ENCODE measurements around the gene CNDP2. TPM values are rescaled to one million over a fixed set of nuclear protein-coding genes. Genes with fewer than 3 reads are reported as not detected.

The CNDP2 gene
- total RNA-seq, 6 experiments from 2014 or later: 178 to 367 (median 230) TPM

GRCh38 chr18:74533666-74534065, 37.5 kb downstream of the CNDP2 start:
- Histone ChIP-seq H3K36me3 (no peaks in the 10 kb centered on the region), H3K27me3 (no peaks in the 10 kb centered on the region), H3K27ac (no peak overlapping the region), H3K9me3 (no peaks in the 10 kb centered on the region), H3K4me1 (no peaks in the 10 kb centered on the region), H3K4me3 (no peak overlapping the region)
- WGBS (ENCODE audit: insufficient coverage, low coverage, low lambda C conversion rate, missing lambda C conversion rate): 83% methylated on average over 7 of the region's 12 CpGs
- TF ChIP-seq POLR2A (IDR thresholded peaks at IDR 0.05): no peak
- TF ChIP-seq, protein P1, sequence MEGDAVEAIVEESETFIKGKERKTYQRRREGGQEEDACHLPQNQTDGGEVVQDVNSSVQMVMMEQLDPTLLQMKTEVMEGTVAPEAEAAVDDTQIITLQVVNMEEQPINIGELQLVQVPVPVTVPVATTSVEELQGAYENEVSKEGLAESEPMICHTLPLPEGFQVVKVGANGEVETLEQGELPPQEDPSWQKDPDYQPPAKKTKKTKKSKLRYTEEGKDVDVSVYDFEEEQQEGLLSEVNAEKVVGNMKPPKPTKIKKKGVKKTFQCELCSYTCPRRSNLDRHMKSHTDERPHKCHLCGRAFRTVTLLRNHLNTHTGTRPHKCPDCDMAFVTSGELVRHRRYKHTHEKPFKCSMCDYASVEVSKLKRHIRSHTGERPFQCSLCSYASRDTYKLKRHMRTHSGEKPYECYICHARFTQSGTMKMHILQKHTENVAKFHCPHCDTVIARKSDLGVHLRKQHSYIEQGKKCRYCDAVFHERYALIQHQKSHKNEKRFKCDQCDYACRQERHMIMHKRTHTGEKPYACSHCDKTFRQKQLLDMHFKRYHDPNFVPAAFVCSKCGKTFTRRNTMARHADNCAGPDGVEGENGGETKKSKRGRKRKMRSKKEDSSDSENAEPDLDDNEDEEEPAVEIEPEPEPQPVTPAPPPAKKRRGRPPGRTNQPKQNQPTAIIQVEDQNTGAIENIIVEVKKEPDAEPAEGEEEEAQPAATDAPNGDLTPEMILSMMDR (IDR thresholded peaks at IDR 0.05): no peak
- DNase-seq (peak in 1 of 3 donors; percentile 31), ATAC-seq (no peak)
- intact Hi-C loops (cut with DNase I): no loop called here

DNA sequence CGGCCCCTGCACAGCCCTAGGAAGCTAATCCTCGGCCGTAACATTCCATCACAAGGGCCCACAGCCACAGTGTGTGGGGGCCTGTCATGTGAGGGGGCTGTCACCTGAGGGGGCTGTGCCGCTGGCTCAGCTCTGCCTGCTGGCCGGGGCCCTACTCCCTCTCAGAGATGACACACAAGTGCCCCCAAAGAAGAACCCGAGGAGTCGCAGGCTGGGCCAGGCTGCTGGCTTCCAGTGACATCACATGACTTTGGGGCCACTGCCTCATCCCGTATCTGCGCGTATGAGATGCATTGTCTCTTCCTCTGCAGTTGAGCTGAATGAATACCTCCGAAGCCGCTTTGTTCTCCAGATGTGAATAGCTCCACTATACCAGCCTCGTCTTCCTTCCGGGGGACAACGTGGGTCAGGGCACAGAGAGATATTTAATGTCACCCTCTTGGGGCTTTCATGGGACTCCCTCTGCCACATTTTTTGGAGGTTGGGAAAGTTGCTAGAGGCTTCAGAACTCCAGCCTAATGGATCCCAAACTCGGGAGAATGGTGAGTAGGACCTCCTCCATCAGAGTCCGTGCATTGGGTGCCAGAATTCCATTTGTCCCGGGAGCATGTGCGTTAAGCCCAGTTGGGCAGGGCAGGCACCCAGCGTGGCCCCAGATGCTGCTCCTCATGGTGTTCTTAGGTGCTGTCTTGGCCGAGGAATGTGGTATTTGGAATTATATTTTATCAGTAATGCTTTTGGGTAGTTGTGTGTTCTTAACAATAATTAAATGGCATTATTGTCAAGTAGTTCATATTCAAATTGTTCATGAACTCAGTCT, 38.2 kb downstream of the CNDP2 start, which contains the start of gene CNDP1:
Gene CNDP1, plus strand, starts transcription at position 351 of the 820 bp plus-strand sequence. Its CDS starts 168 bp downstream, at position 519.
- Histone ChIP-seq H3K4me1 (peaks cover 0 to 6% (median 2%) of the 10 kb centered on the region in 4 donors), H3K27me3 (no peaks in the 10 kb centered on the region), H3K4me3 (no peak within 1 kb of the TSS), H3K9me3 (no peaks in the 10 kb centered on the region), H3K36me3 (no peaks in the 10 kb centered on the region), H3K27ac (no peak within 1 kb of the TSS)
- 75% methylated on average over 6 of the region's 21 CpGs for WGBS (ENCODE audit: insufficient coverage, low coverage, low lambda C conversion rate, missing lambda C conversion rate)
- intact Hi-C loops (cut with DNase I): no loop called here
- no peak for ATAC-seq
- peak in 1 of 3 donors; percentile 41 for DNase-seq
- TF ChIP-seq POLR2A (IDR thresholded peaks at IDR 0.05): no peak
- TF ChIP-seq, protein P1 (IDR thresholded peaks at IDR 0.05): no peak

DNA sequence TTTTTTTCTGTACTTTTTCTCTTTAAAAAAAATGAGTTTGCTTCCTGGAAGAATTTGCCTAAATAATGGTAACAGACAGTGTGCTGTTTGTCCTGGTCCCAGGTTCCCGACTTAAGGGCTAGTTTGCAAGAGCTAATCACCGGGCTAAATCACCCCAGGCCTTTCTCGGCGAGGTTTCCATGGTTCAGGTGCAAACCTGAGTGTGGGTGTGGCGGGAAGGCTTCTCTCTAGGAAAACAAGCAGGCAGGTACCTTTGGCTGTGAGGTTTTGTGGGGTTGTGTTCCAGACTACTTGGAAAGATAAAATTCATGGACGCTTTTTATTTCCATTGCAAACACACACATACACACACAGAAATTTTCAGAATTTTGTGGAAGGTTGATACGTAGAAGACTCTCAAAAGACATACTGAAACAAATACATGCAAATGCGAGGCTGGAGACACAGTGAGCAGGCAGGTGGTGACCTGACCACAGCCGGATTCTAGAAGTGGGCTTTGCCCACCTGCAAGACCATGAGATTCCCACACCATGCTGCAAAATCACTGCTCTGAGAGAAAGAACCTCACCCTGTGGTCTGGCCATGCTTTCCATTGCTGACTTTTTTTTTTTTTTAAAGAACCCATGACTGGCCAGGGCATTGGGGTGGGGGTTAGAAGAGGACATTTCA, 39.0 kb downstream of the CNDP2 start:
- Histone ChIP-seq H3K4me3 (no peak overlapping the region), H3K36me3 (no peaks in the 10 kb centered on the region), H3K27me3 (no peaks in the 10 kb centered on the region), H3K9me3 (no peaks in the 10 kb centered on the region), H3K27ac (no peak overlapping the region), H3K4me1 (peaks cover 0 to 10% (median 4%) of the 10 kb centered on the region in 4 donors)
- no peak for TF ChIP-seq POLR2A (IDR thresholded peaks at IDR 0.05)
- TF ChIP-seq, protein P1 (IDR thresholded peaks at IDR 0.05): no peak
- WGBS (ENCODE audit: insufficient coverage, low coverage, low lambda C conversion rate, missing lambda C conversion rate): 91% methylated on average over 8 of the region's 9 CpGs
- peak in 1 of 3 donors; percentile 25 for DNase-seq
- intact Hi-C loops (cut with DNase I): no loop called here
- ATAC-seq: no peak

DNA sequence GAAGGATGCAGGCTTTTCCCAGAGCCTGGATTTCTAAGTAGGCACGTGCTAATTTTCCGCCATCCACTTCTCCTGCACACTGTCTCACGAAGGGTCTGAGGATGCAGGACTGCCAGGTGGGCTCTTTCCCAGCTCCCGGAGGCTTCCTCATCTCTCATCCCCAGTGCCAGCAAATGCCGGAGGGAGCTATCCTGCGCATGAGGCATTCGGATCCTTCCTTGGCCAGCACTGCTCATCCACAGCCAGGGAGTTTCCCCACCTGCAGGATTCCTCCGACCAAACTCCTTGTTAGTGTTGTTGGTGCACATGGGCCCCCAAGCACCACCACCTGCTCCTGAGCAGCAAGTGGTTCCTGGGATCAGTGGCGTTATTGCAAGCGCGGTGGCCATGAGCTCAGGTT, 43.1 kb downstream of the CNDP2 start:
- TF ChIP-seq POLR2A (IDR thresholded peaks at IDR 0.05): no peak
- TF ChIP-seq, protein P1 (IDR thresholded peaks at IDR 0.05): no peak
- Histone ChIP-seq H3K4me3 (no peak overlapping the region), H3K36me3 (no peaks in the 10 kb centered on the region), H3K4me1 (peaks cover 0 to 37% (median 15%) of the 10 kb centered on the region in 4 donors), H3K27me3 (no peaks in the 10 kb centered on the region), H3K9me3 (no peaks in the 10 kb centered on the region), H3K27ac (no peak overlapping the region)
- intact Hi-C loops (cut with DNase I): no loop called here
- WGBS (ENCODE audit: insufficient coverage, low coverage, low lambda C conversion rate, missing lambda C conversion rate): 76% methylated on average over 10 of the region's 11 CpGs
- no peak for ATAC-seq
- peak in 2 of 3 donors; percentile 45 to 49 for DNase-seq
